NB4 (cell line): ENCODE measurements around the gene LMNTD1.
"Not testable (repeated sequence)": the region's sequence is repeated elsewhere in the genome, so short reads cannot be mapped to it uniquely, and the experiment has no call there.

Experiments used
- DNase-seq: peaks from one replicate; pipeline ENCODE4 v3.0.0; 2010; ENCODE audit warnings: low read depth
- H3K4me3 ChIP-seq: one replicate; pipeline ENCODE4 v1.5.1; 2011; ENCODE audit warnings: mild to moderate bottlenecking, low read depth, low read length, moderate library complexity
- CTCF ChIP-seq: IDR thresholded peaks from one replicate; pipeline ENCODE4 v1.5.1; 2012; ENCODE audit warnings: low read depth, low read length
- MAX ChIP-seq: IDR thresholded peaks from 2 replicates; pipeline ENCODE4 v1.6.1; 2011; ENCODE audit warnings: low read depth, low read length
- MYC ChIP-seq: IDR thresholded peaks from 2 replicates; pipeline ENCODE4 v1.6.1; 2011; ENCODE audit warnings: low read depth, low read length
- POLR2A ChIP-seq: IDR thresholded peaks from 2 replicates; pipeline ENCODE4 v1.6.1; 2011; ENCODE audit warnings: mild to moderate bottlenecking; ENCODE audit not compliant: insufficient read length; ENCODE audit errors: extremely low read depth

The LMNTD1 gene

GRCh38 chr12:25495331-25496097, 57.6 kb downstream of the LMNTD1 start:
- TF ChIP-seq POLR2A = no peak
- no peak; the same call in 1 of the 2 replicates for TF ChIP-seq MYC
- TF ChIP-seq MAX = no peak
- TF ChIP-seq CTCF = no peak
- DNase-seq = no peak
- H3K4me3 ChIP-seq = no peak overlapping the region

GRCh38 chr12:25494926-25495325, 58.2 kb downstream of the LMNTD1 start:
- no peak for DNase-seq
- TF ChIP-seq CTCF (no peak), MYC (no peak), POLR2A (no peak), MAX (no peak)
- H3K4me3 ChIP-seq = no peak overlapping the region

- no peak for DNase-seq
- H3K4me3 ChIP-seq = no peak overlapping the region
- TF ChIP-seq MAX (no peak), MYC (no peak), POLR2A (no peak), CTCF (no peak)
These were observed 59.4 kb downstream of the LMNTD1 start for GRCh38 chr12:25493682-25494081.

GRCh38 chr12:25491396-25492325, 61.4 kb downstream of the LMNTD1 start:
- TF ChIP-seq MAX (no peak), POLR2A (no peak), MYC (no peak), CTCF (no peak)
- no peak overlapping the region for H3K4me3 ChIP-seq
- DNase-seq = no peak

- H3K4me3 ChIP-seq, DNase-seq: not testable (repeated sequence)
These were observed 63.9 kb downstream of the LMNTD1 start for GRCh38 chr12:25488956-25489870.

GRCh38 chr12:25482625-25483024, 70.5 kb downstream of the LMNTD1 start:
- DNase-seq = no peak
- TF ChIP-seq POLR2A (no peak), MAX (no peak), CTCF (no peak), MYC (no peak)
- H3K4me3 ChIP-seq = no peak overlapping the region
